Loucy (cell line): ENCODE results near the gene CFAP77.

ENCODE experiments used
- EZH2phosphoT487 ChIP-seq: fragments of 200-600 bp; IDR thresholded peaks from 2 replicates; pipeline ENCODE4 v1.6.1; 2018; ENCODE audit warnings: antibody characterized with exemption, mild to moderate bottlenecking, moderate library complexity, borderline replicate concordance
- TF ChIP-seq, protein P1 (sequence below): fragments of 200-600 bp; sonication (generic); conservative IDR thresholded peaks from 2 replicates; pipeline ENCODE4 v1.5.1; 2014; ENCODE audit warnings: mild to moderate bottlenecking, antibody characterized with exemption, low read length

DNA sequence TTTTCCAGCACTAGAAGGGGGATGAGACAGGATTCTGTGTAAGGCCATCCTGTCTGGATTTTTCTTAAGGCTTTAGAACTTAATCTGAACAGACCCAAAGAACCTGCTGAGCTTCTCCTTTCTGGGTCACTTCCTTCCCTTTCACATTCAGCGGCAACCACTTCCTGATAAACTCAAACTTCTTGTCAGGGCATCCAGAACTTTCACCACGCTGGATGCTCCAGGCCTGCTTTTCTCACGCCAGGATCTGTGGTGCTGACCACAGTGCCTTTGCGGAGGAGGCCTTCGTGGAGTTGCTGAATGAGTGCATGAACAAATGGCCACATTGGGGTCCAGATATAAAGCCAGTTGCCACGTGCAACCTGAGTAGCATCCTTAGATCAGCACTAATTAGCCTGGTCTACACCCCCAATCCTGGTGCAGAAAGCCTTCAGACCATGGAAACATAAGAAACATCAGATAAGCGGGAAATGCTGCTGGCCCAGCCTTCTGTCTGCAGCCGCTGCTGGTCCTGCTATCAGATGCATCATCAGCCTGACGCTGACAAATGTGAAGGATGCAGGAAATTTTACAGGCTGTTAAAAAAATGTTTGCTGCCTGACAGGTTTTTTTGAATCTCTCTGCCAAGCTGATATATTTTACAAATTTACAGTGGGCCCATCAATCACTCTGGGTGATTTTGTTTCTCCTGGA lies 97.1 kb downstream of the CFAP77 start:
- TF ChIP-seq, protein P1, sequence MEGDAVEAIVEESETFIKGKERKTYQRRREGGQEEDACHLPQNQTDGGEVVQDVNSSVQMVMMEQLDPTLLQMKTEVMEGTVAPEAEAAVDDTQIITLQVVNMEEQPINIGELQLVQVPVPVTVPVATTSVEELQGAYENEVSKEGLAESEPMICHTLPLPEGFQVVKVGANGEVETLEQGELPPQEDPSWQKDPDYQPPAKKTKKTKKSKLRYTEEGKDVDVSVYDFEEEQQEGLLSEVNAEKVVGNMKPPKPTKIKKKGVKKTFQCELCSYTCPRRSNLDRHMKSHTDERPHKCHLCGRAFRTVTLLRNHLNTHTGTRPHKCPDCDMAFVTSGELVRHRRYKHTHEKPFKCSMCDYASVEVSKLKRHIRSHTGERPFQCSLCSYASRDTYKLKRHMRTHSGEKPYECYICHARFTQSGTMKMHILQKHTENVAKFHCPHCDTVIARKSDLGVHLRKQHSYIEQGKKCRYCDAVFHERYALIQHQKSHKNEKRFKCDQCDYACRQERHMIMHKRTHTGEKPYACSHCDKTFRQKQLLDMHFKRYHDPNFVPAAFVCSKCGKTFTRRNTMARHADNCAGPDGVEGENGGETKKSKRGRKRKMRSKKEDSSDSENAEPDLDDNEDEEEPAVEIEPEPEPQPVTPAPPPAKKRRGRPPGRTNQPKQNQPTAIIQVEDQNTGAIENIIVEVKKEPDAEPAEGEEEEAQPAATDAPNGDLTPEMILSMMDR = no peak
- TF ChIP-seq EZH2phosphoT487 = no peak
